ENCODE data around the gene DNPEP.
"Not testable (repeated sequence)": the region's sequence is repeated elsewhere in the genome, so short reads cannot be mapped to it uniquely, and the experiment has no call there.

The DNPEP gene

DNA sequence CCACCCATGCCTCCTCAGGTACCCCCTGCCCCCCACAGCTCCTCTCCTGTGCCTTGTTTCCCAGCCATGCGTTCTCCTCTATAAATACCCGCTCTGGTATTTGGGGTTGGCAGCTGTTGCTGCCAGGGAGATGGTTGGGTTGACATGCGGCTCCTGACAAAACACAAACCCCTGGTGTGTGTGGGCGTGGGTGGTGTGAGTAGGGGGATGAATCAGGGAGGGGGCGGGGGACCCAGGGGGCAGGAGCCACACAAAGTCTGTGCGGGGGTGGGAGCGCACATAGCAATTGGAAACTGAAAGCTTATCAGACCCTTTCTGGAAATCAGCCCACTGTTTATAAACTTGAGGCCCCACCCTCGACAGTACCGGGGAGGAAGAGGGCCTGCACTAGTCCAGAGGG is 29.7 kb upstream of the DNPEP start:
- H3K27ac ChIP-seq (ENCODE audit: low read length): no peak overlapping the region
- H3K4me3 ChIP-seq (ENCODE audit: low read length): no peak overlapping the region
- H3K9ac ChIP-seq (ENCODE audit: low read length): no peak overlapping the region
- no peaks in the 10 kb centered on the region for H3K36me3 ChIP-seq (ENCODE audit: control insufficient read depth, low read depth, low read length)
- peaks cover 5% of the 10 kb centered on the region for H3K27me3 ChIP-seq (ENCODE audit: control insufficient read depth, insufficient read depth, low read length)
- H3K9me3 ChIP-seq (ENCODE audit: control insufficient read depth, low read depth, low read length): no peaks in the 10 kb centered on the region
- peaks cover 14% of the 10 kb centered on the region for H3K4me1 ChIP-seq (ENCODE audit: control insufficient read depth, low read depth, low read length)

DNA sequence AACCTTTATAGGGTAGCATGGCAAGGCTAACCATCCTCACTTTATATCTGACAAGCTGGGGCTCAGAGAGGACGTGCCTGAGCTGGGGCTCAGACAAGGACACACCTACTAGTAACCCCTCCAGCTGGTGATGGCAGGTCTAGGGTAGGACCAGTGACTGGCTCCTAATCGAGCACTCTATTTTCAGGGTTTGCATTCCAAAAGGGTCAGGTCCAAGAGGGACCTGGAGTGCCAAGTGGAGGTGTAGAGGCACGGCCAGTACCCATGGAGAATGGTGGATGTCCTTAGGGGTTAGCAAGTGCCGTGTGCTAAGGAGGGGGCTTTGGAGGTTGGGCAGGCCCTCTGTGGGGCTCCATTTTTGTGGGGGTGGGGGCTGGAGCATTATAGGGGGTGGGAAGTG is 29.2 kb upstream of the DNPEP start:
- no peak overlapping the region for H3K9ac ChIP-seq (ENCODE audit: low read length)
- H3K36me3 ChIP-seq (ENCODE audit: control insufficient read depth, low read depth, low read length): no peaks in the 10 kb centered on the region
- peaks cover 5% of the 10 kb centered on the region for H3K27me3 ChIP-seq (ENCODE audit: control insufficient read depth, insufficient read depth, low read length)
- no peak overlapping the region for H3K4me3 ChIP-seq (ENCODE audit: low read length)
- H3K4me1 ChIP-seq (ENCODE audit: control insufficient read depth, low read depth, low read length): peaks cover 14% of the 10 kb centered on the region
- H3K27ac ChIP-seq (ENCODE audit: low read length): no peak overlapping the region
- H3K9me3 ChIP-seq (ENCODE audit: control insufficient read depth, low read depth, low read length): no peaks in the 10 kb centered on the region

DNA sequence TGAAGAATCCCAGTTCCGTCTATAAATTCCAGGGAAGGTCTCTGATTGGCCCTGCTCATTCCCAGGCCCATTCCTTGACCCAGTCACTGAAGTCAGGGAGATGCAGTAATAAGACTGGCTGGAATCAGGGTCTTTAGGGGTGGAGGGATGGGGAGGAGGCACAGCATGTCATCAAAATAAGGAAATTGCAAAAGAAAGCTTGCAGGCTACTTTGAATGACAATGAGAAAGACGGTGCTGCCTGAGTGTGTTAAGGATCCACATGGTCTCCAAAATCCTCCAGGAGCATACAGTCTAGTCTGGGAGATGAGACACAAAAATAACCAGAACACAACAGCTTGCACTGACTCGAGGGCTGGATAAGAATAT is 28.5 kb upstream of the DNPEP start:
- Histone ChIP-seq H3K9ac (ENCODE audit: low read length) (no peak overlapping the region), H3K4me3 (ENCODE audit: low read length) (no peak overlapping the region), H3K27me3 (ENCODE audit: control insufficient read depth, insufficient read depth, low read length) (peaks cover 5% of the 10 kb centered on the region), H3K9me3 (ENCODE audit: control insufficient read depth, low read depth, low read length) (no peaks in the 10 kb centered on the region), H3K4me1 (ENCODE audit: control insufficient read depth, low read depth, low read length) (peaks cover 14% of the 10 kb centered on the region), H3K36me3 (ENCODE audit: control insufficient read depth, low read depth, low read length) (no peaks in the 10 kb centered on the region), H3K27ac (ENCODE audit: low read length) (no peak overlapping the region)

DNA sequence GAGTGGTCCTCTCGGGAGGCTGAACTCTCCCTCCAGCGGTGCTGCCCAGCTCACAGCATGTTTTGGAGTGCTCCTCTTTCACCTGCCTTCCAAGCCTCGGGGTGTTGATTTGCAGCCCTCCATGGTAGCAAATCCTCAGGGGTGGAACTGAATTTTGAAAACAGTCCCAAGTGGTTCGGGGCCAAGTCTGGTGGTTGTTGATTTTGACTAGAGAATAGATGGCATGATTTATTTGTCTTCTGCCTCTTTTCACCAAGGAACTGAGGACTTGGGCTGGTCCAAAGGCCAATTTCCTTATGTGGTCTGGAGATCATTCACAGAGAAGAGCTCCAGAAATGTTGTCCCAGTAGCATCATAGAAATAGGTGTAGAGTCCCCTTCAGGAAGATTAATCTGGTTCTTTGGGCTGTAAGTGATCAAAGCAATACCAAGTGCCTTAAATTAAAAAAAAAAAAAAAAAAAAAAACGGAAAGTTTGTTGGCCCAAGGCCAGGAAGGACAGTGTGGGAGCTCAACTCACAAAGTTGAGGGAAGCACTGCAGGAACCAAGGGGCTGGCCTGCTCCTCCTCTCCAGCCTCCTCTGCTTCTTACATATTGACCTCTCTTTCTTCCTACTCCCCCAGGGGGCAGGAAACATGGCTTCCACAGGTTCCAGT is 28.0 kb upstream of the DNPEP start:
- Histone ChIP-seq H3K9ac (ENCODE audit: low read length) (no peak overlapping the region), H3K27ac (ENCODE audit: low read length) (no peak overlapping the region), H3K27me3 (ENCODE audit: control insufficient read depth, insufficient read depth, low read length) (peaks cover 5% of the 10 kb centered on the region), H3K4me1 (ENCODE audit: control insufficient read depth, low read depth, low read length) (peaks cover 14% of the 10 kb centered on the region), H3K36me3 (ENCODE audit: control insufficient read depth, low read depth, low read length) (no peaks in the 10 kb centered on the region), H3K9me3 (ENCODE audit: control insufficient read depth, low read depth, low read length) (no peaks in the 10 kb centered on the region), H3K4me3 (ENCODE audit: low read length) (no peak overlapping the region)

DNA sequence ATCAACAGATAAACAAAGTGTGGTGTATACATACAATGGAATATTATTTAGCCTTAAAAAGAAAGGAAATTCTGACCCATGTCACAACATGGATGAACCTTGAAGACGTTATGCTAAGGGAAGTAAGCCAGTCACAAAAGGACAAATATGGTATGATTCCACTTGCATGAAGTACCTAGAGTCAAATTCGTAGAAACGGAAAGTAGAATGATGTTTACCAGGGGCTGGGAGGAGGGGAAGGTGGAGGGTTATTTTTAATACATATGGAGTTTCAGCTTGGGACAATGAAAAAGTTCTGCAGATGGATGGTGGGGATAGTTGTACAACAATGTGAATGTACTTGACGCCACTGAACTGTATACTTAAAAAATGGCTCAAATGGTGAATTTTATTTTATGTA is 27.1 kb upstream of the DNPEP start:
- H3K4me3 ChIP-seq (ENCODE audit: low read length): no peak overlapping the region
- peaks cover 5% of the 10 kb centered on the region for H3K27me3 ChIP-seq (ENCODE audit: control insufficient read depth, insufficient read depth, low read length)

DNA sequence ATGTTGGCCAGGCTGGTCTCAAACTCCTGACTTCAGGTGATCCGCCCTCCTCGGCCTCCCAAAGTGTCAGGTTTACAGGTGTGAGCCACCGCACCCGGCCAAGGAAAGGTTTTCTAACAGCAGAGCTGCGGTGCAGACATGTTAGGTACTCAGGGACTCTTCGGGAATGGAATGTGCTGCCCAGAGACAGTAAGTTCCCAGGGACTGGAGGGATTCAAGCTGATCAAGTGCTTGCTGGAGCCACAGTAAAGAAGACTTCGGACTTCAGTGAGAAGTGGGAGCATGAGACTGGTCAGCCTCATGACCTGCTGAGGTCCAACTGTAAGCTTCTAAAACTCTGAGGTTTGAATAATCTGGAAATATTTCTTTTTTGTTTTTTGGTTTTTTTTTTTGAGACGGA is 22.7 kb upstream of the DNPEP start:
- Histone ChIP-seq H3K36me3 (ENCODE audit: control insufficient read depth, low read depth, low read length) (no peaks in the 10 kb centered on the region), H3K9ac (ENCODE audit: low read length) (no peak overlapping the region), H3K4me3 (ENCODE audit: low read length) (no peak overlapping the region), H3K9me3 (ENCODE audit: control insufficient read depth, low read depth, low read length) (no peaks in the 10 kb centered on the region), H3K27me3 (ENCODE audit: control insufficient read depth, insufficient read depth, low read length) (no peaks in the 10 kb centered on the region), H3K27ac (ENCODE audit: low read length) (no peak overlapping the region), H3K4me1 (ENCODE audit: control insufficient read depth, low read depth, low read length) (peaks cover 2% of the 10 kb centered on the region)

More for the DNA sequence above, 27.1 kb upstream of the DNPEP start:
- Histone ChIP-seq H3K4me1 (ENCODE audit: control insufficient read depth, low read depth, low read length) (peaks cover 14% of the 10 kb centered on the region), H3K36me3 (ENCODE audit: control insufficient read depth, low read depth, low read length) (no peaks in the 10 kb centered on the region), H3K9me3 (ENCODE audit: control insufficient read depth, low read depth, low read length) (no peaks in the 10 kb centered on the region), H3K27ac (ENCODE audit: low read length) (no peak overlapping the region), H3K9ac (ENCODE audit: low read length) (no peak overlapping the region)

DNA sequence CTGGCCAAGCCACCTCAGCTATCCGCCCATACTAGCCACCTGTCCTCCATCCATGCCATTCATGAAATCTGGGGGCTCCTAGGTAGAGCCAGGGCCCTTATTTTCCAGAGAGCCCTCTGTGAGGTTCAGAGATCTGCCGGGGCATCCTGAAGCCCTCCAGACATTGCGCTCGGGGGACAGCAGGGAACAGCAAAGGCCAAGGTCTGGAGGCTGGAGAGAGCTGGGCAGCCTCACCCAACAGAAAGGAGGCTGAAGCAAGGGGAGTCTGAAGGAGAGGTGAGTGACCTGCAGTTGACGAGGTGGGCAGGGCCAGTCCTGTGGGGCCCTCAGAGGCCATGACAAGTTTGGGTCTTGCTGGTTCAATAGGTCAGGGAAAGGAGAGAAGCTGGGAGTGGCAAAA is 21.9 kb upstream of the DNPEP start:
- H3K4me1 ChIP-seq (ENCODE audit: control insufficient read depth, low read depth, low read length): peaks cover 3% of the 10 kb centered on the region
- no peak overlapping the region for H3K9ac ChIP-seq (ENCODE audit: low read length)
- H3K4me3 ChIP-seq (ENCODE audit: low read length): no peak overlapping the region
- H3K36me3 ChIP-seq (ENCODE audit: control insufficient read depth, low read depth, low read length): no peaks in the 10 kb centered on the region
- no peak overlapping the region for H3K27ac ChIP-seq (ENCODE audit: low read length)
- no peaks in the 10 kb centered on the region for H3K27me3 ChIP-seq (ENCODE audit: control insufficient read depth, insufficient read depth, low read length)
- H3K9me3 ChIP-seq (ENCODE audit: control insufficient read depth, low read depth, low read length): no peaks in the 10 kb centered on the region

DNA sequence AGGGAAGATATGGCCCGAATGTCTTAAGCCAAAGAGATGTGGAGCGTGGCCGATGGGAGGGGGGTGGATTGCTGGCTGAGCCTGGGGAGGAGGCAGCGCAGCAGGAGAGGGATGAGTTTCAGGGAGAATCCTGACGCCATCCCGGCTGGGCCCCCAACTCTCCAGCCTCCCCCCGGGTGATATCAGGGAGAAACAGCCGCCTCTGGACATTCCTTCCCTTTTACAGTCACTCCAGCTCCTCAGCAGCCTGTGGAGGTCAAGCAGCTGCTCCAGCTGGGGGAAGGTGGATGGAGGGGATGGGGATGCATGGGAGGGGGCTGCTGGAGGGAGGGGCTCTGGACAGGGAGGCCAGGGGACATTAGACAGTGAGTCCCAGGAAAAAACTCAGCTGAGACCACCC is 20.9 kb upstream of the DNPEP start:
- Histone ChIP-seq H3K4me3 (ENCODE audit: low read length) (no peak overlapping the region), H3K9me3 (ENCODE audit: control insufficient read depth, low read depth, low read length) (no peaks in the 10 kb centered on the region), H3K27ac (ENCODE audit: low read length) (no peak overlapping the region), H3K36me3 (ENCODE audit: control insufficient read depth, low read depth, low read length) (no peaks in the 10 kb centered on the region), H3K9ac (ENCODE audit: low read length) (no peak overlapping the region), H3K4me1 (ENCODE audit: control insufficient read depth, low read depth, low read length) (peaks cover 4% of the 10 kb centered on the region), H3K27me3 (ENCODE audit: control insufficient read depth, insufficient read depth, low read length) (no peaks in the 10 kb centered on the region)

DNA sequence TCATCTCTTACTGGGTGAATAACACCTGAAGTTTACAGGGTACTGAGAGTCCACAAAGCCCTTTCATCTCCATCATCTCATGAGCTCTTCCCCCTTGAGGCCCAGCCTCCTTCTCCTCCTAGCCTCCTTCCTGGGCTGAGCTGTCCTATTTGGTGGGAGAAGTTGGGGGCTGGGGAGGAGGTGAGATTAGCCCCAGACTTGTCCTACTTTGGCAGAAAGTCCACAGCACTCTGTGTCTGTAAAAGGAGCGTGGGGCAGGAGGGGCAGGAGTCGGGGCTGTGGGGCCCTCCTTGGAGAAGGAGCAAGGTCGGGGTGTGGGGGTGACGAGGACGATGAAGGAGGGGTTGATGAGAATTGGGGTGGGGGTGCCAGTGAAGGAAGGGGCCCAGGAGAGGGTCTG is 20.5 kb upstream of the DNPEP start:
- Histone ChIP-seq H3K36me3 (ENCODE audit: control insufficient read depth, low read depth, low read length) (no peaks in the 10 kb centered on the region), H3K9me3 (ENCODE audit: control insufficient read depth, low read depth, low read length) (no peaks in the 10 kb centered on the region), H3K9ac (ENCODE audit: low read length) (no peak overlapping the region), H3K27me3 (ENCODE audit: control insufficient read depth, insufficient read depth, low read length) (peaks cover 2% of the 10 kb centered on the region), H3K27ac (ENCODE audit: low read length) (no peak overlapping the region), H3K4me1 (ENCODE audit: control insufficient read depth, low read depth, low read length) (peaks cover 5% of the 10 kb centered on the region), H3K4me3 (ENCODE audit: low read length) (no peak overlapping the region)

DNA sequence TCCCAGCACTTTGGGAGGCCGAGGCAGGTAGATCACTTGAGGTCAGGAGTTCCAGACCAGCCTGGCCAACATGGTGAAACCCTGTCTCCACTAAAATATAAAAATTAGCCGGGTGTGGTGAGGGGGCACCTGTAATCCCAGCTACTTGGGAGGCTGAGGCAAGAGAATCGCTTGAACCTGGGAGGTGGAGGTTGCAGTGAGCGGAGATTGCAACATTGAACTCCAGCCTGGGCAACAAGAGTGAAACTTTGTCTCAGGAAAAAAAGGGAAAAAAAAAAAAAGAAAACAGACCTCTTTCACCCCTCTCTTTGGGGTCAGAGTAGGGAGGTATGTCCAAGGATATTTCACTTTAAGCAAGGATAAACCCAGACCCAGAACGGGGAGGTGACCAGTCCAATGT is 19.6 kb upstream of the DNPEP start:
- H3K27ac ChIP-seq (ENCODE audit: low read length); H3K9me3 ChIP-seq (ENCODE audit: control insufficient read depth, low read depth, low read length); H3K36me3 ChIP-seq (ENCODE audit: control insufficient read depth, low read depth, low read length); H3K27me3 ChIP-seq (ENCODE audit: control insufficient read depth, insufficient read depth, low read length); H3K9ac ChIP-seq (ENCODE audit: low read length); H3K4me3 ChIP-seq (ENCODE audit: low read length): not testable (repeated sequence)
- H3K4me1 ChIP-seq (ENCODE audit: control insufficient read depth, low read depth, low read length): peaks cover 12% of the 10 kb centered on the region

DNA sequence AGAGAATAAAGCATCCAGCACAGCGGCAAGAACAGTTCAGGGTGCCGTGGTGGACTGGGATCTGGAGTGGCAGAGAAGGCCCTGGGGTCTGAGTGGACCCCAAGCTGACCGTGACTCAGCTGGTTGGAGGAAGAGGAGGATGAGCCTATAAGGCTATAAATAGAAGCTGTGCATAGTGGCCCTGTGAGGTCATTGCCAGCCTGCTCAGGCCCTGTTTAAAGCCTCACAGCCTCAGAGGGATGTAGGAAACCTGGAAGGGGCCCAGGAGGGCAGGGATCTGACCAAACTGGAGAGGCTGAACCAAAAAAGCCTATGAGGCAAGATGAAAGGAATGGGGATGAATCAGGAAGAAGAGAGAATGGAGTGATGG is 19.1 kb upstream of the DNPEP start:
- H3K4me1 ChIP-seq (ENCODE audit: control insufficient read depth, low read depth, low read length): peaks cover 13% of the 10 kb centered on the region
- H3K4me3 ChIP-seq (ENCODE audit: low read length): no peak overlapping the region
- H3K27me3 ChIP-seq (ENCODE audit: control insufficient read depth, insufficient read depth, low read length): peaks cover 3% of the 10 kb centered on the region
- H3K27ac ChIP-seq (ENCODE audit: low read length): no peak overlapping the region
- H3K9ac ChIP-seq (ENCODE audit: low read length): no peak overlapping the region
- H3K36me3 ChIP-seq (ENCODE audit: control insufficient read depth, low read depth, low read length): no peaks in the 10 kb centered on the region
- H3K9me3 ChIP-seq (ENCODE audit: control insufficient read depth, low read depth, low read length): no peaks in the 10 kb centered on the region

DNA sequence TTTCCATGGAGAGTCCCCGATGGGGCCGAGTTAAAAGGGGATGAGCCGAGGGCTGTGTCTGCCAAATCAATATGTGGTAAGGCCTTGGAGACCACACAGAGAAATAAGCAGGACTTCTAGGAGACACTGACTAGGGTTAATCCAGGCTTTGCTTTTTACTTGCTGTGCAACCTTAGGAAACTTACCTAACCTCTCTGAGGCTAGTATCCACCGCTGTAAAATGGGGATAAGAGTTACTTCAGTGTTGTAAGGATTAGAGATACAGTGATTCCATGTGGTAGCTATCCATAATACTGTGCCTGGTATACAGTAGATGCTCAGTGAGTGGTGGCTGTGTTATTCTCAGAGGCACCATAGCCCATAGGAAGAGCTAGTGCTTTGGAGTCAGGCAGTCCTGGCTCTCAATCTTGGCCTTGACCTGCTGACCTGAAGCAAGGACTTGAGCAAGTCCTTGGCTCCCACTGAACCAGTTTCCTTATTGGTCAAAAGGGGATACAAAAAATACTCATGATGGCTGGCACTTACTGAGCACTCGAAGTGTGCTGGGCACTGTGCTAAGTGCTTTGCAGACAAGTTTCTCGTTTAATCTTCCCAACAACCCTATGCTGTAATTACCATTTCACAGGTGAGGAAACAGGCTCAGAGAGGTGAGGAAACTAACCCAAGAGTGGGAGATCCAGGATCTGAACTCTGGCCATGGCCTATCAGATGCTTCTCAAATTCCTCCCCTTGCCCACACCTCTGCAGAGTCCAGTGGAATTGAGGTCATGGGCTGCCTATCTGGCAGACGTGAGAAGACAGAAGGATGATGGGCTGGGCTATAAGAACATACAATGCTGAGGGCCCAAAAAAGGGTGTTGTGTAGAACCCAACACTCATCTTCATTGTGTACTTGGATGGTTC is 18.5 kb upstream of the DNPEP start:
- Histone ChIP-seq H3K9me3 (ENCODE audit: control insufficient read depth, low read depth, low read length) (no peaks in the 10 kb centered on the region), H3K9ac (ENCODE audit: low read length) (no peak overlapping the region), H3K27me3 (ENCODE audit: control insufficient read depth, insufficient read depth, low read length) (peaks cover 3% of the 10 kb centered on the region), H3K36me3 (ENCODE audit: control insufficient read depth, low read depth, low read length) (no peaks in the 10 kb centered on the region), H3K27ac (ENCODE audit: low read length) (no peak overlapping the region), H3K4me3 (ENCODE audit: low read length) (no peak overlapping the region), H3K4me1 (ENCODE audit: control insufficient read depth, low read depth, low read length) (peaks cover 13% of the 10 kb centered on the region)
